RWPE1 (cell line): ENCODE results near the gene SLC25A6.

Experiments
- CTCF ChIA-PET: fragments of 350-600 bp; sonication (Branson Sonifier 250); formaldehyde crosslinking; extraction: SDS; loops from one replicate; lab custom pipeline; 2021; lab: Yijun Ruan, JAX
- POLR2A ChIA-PET: fragments of 400-600 bp; formaldehyde crosslinking; extraction: SDS; loops from one replicate; lab custom pipeline; 2020; ENCODE audit warnings: antibody characterized with exemption; ENCODE audit not compliant: low non-redundant PET; lab: Yijun Ruan, JAX
- DNase-seq: peaks from one replicate; pipeline ENCODE4 v3.0.0; 2012; ENCODE audit warnings: low spot score
- H3K27ac ChIP-seq: fragments of 450-650 bp; 2 replicates; pipeline ENCODE4 v1.5.1; 2017
- TF ChIP-seq, protein P1 (sequence below): fragments of 450-650 bp; conservative IDR thresholded peaks from 2 replicates; pipeline ENCODE4 v1.5.1; 2017; ENCODE audit warnings: low read depth, mild to moderate bottlenecking

SLC25A6 gene

GRCh38 chrX:1336331-1336943 lies 55.5 kb downstream of the SLC25A6 start, which contains the start of gene IL3RA:
IL3RA (plus strand) TSS chrX:1336785; CDS start chrX:1341766, 4,981 bp downstream.
- no peak for DNase-seq
- POLR2A ChIA-PET, result no interaction called here
- CTCF ChIA-PET, result no interaction called here
- TF ChIP-seq, protein P1, sequence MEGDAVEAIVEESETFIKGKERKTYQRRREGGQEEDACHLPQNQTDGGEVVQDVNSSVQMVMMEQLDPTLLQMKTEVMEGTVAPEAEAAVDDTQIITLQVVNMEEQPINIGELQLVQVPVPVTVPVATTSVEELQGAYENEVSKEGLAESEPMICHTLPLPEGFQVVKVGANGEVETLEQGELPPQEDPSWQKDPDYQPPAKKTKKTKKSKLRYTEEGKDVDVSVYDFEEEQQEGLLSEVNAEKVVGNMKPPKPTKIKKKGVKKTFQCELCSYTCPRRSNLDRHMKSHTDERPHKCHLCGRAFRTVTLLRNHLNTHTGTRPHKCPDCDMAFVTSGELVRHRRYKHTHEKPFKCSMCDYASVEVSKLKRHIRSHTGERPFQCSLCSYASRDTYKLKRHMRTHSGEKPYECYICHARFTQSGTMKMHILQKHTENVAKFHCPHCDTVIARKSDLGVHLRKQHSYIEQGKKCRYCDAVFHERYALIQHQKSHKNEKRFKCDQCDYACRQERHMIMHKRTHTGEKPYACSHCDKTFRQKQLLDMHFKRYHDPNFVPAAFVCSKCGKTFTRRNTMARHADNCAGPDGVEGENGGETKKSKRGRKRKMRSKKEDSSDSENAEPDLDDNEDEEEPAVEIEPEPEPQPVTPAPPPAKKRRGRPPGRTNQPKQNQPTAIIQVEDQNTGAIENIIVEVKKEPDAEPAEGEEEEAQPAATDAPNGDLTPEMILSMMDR, result no peak
- H3K27ac ChIP-seq, result no peak within 1 kb of the TSS
